Retina (tissue), 1 donor: ENCODE results near the gene GAB2.
"Not testable (repeated sequence)": the region's sequence is repeated elsewhere in the genome, so short reads cannot be mapped to it uniquely, and the experiment has no call there.

Experiments used
- DNase-seq: peaks from one replicate; pipeline ENCODE4 v3.0.0-alpha.2; 2016

The GAB2 gene

GRCh38 chr11:78364128-78364751, 53.4 kb downstream of the GAB2 start:
- DNase-seq, result no peak

- no peak for DNase-seq
Measured at GRCh38 chr11:78363024-78363619, 54.5 kb downstream of the GAB2 start.

GRCh38 chr11:78361228-78361627, 56.4 kb downstream of the GAB2 start:
- no peak for DNase-seq

- DNase-seq, result no peak
Measured at GRCh38 chr11:78359921-78360320, 57.7 kb downstream of the GAB2 start.

GRCh38 chr11:78357924-78358323, 59.7 kb downstream of the GAB2 start:
- not testable (repeated sequence) for DNase-seq

GRCh38 chr11:78357425-78357824, 60.2 kb downstream of the GAB2 start:
- not testable (repeated sequence) for DNase-seq

- DNase-seq, result not testable (repeated sequence)
Measured at GRCh38 chr11:78355742-78356141, 61.9 kb downstream of the GAB2 start.

- DNase-seq, result no peak
Measured at GRCh38 chr11:78355309-78355705, 62.3 kb downstream of the GAB2 start.

- DNase-seq, result peak; percentile 61
Measured at GRCh38 chr11:78354408-78355308, 63.0 kb downstream of the GAB2 start.

GRCh38 chr11:78351979-78352841, 65.4 kb downstream of the GAB2 start:
- no peak for DNase-seq

GRCh38 chr11:78351193-78351592, 66.4 kb downstream of the GAB2 start:
- DNase-seq, result peak; percentile 34

- DNase-seq, result no peak
Measured at GRCh38 chr11:78350646-78351165, 66.9 kb downstream of the GAB2 start.

- no peak for DNase-seq
Measured at GRCh38 chr11:78350091-78350645, 67.5 kb downstream of the GAB2 start.

GRCh38 chr11:78349624-78350023, 68.0 kb downstream of the GAB2 start:
- no peak for DNase-seq

- no peak for DNase-seq
Measured at GRCh38 chr11:78349114-78349513, 68.5 kb downstream of the GAB2 start.

- DNase-seq, result no peak
Measured at GRCh38 chr11:78347956-78348355, 69.7 kb downstream of the GAB2 start.

GRCh38 chr11:78346799-78347198, 70.8 kb downstream of the GAB2 start:
- DNase-seq, result no peak

GRCh38 chr11:78345450-78345849, 72.2 kb downstream of the GAB2 start:
- DNase-seq, result no peak

GRCh38 chr11:78344676-78345075, 72.9 kb downstream of the GAB2 start:
- no peak for DNase-seq

- no peak for DNase-seq
Measured at GRCh38 chr11:78344094-78344493, 73.5 kb downstream of the GAB2 start.

GRCh38 chr11:78343303-78343702, 74.3 kb downstream of the GAB2 start:
- DNase-seq, result no peak

GRCh38 chr11:78341841-78342240, 75.8 kb downstream of the GAB2 start:
- DNase-seq, result no peak
